CD4-positive, alpha-beta T cell treated with Interleukin-4 for 1 hour (primary cell): ENCODE results near the gene DPPA4.

Experiments
- DNase-seq, 2 donors: peaks; one replicate each; pipeline ENCODE4 v3.0.0-alpha.2; 2020 to 2022

DPPA4 gene

GRCh38 chr3:109338322-109338721 is 976 bp upstream of the DPPA4 start:
- no peak for DNase-seq

- no peak for DNase-seq
Measured at GRCh38 chr3:109336291-109336861, 970 bp downstream of the DPPA4 start.

- DNase-seq = no peak
Measured at GRCh38 chr3:109334572-109334971, 2.8 kb downstream of the DPPA4 start.

- DNase-seq = no peak
Measured at GRCh38 chr3:109331692-109332091, 5.7 kb downstream of the DPPA4 start.

- no peak for DNase-seq
Measured at GRCh38 chr3:109330405-109330804, 6.9 kb downstream of the DPPA4 start.

GRCh38 chr3:109328202-109328601 is 9.1 kb downstream of the DPPA4 start:
- DNase-seq = no peak

- no peak for DNase-seq
Measured at GRCh38 chr3:109325657-109326056, 11.7 kb downstream of the DPPA4 start.

- no peak for DNase-seq
Measured at GRCh38 chr3:109325109-109325508, 12.2 kb downstream of the DPPA4 start.

GRCh38 chr3:109316162-109316730 is 21.1 kb downstream of the DPPA4 start, which contains the start of gene DPPA2:
DPPA2 (minus strand) TSS chr3:109316517; CDS start chr3:109314542, 1,975 bp downstream.
- DNase-seq = no peak

GRCh38 chr3:109313061-109313460 is 24.3 kb downstream of the DPPA4 start:
- DNase-seq = no peak

GRCh38 chr3:109297496-109297895 is 39.9 kb downstream of the DPPA4 start:
- DNase-seq = no peak

GRCh38 chr3:109284071-109284470 is 53.3 kb downstream of the DPPA4 start:
- no peak for DNase-seq

GRCh38 chr3:109278546-109278945 is 58.8 kb downstream of the DPPA4 start:
- DNase-seq = no peak

- DNase-seq = no peak
Measured at GRCh38 chr3:109278141-109278540, 59.2 kb downstream of the DPPA4 start.
